Caco-2 (cell line): ENCODE results near the gene EBF4. TPM values are rescaled to one million over a fixed set of nuclear protein-coding genes. Genes with fewer than 3 reads are reported as not detected.

Experiments
- BruUV-seq: library from RNA; stranded (reverse); fragments of 400-500 nt; replicated peaks from 2 replicates; lab custom pipeline; 2021; lab: Mats Ljungman, UMichigan
- CTCF ChIA-PET: fragments of 300-600 bp; sonication (Branson Sonifier 250); formaldehyde crosslinking; loops from one replicate; lab custom pipeline; 2022; ENCODE audit warnings: antibody characterized with exemption; lab: Charles Lee
- POLR2A ChIA-PET: fragments of 300-600 bp; sonication (Branson Sonifier 250); formaldehyde crosslinking; loops from one replicate; lab custom pipeline; 2022; ENCODE audit warnings: antibody characterized with exemption; lab: Charles Lee
- DNase-seq, 2 experiments: peaks; one replicate each; pipeline versions ENCODE4 v3.0.0 to v3.0.0-alpha.2; 2020 to 2022
- H3K27me3 ChIP-seq: replicated peaks from 2 replicates; pipeline ENCODE4 v1.6.0; 2011; ENCODE audit warnings: low read length; ENCODE audit not compliant: control insufficient read depth, insufficient read depth
- H3K36me3 ChIP-seq: 2 replicates; pipeline ENCODE4 v1.5.1; 2011; ENCODE audit warnings: low read length; ENCODE audit not compliant: control insufficient read depth, insufficient read depth
- H3K4me1 ChIP-seq: fragments of 250-450 bp; sonication (Bioruptor Pico); 2 replicates; pipeline ENCODE4 v1.5.1; 2020; ENCODE audit warnings: mild to moderate bottlenecking
- H3K4me3 ChIP-seq: 2 replicates; pipeline ENCODE4 v1.5.1; 2011; ENCODE audit warnings: low read depth, mild to moderate bottlenecking, control low read depth, low read length
- H3K9me3 ChIP-seq: fragments of 250-450 bp; sonication (Bioruptor Pico); 2 replicates; pipeline ENCODE4 v1.5.1; 2020; ENCODE audit warnings: mild to moderate bottlenecking, moderate library complexity
- H3K27ac Mint-ChIP-seq: one replicate; pipeline ENCODE4 v1.8.0; 2022; ENCODE audit warnings: mixed read lengths; ENCODE audit not compliant: unreplicated experiment
- H3K27me3 Mint-ChIP-seq: one replicate; pipeline ENCODE4 v1.8.0; 2022; ENCODE audit warnings: mixed read lengths; ENCODE audit not compliant: insufficient read depth, unreplicated experiment
- H3K36me3 Mint-ChIP-seq: one replicate; pipeline ENCODE4 v1.8.0; 2022; ENCODE audit warnings: mild to moderate bottlenecking, mixed read lengths; ENCODE audit not compliant: insufficient read depth, unreplicated experiment
- H3K4me1 Mint-ChIP-seq: one replicate; pipeline ENCODE4 v1.8.0; 2022; ENCODE audit warnings: low read depth, mixed read lengths; ENCODE audit not compliant: unreplicated experiment
- H3K4me3 Mint-ChIP-seq: one replicate; pipeline ENCODE4 v1.8.0; 2022; ENCODE audit warnings: mild to moderate bottlenecking, moderate library complexity, mixed read lengths; ENCODE audit not compliant: unreplicated experiment
- H3K9me3 Mint-ChIP-seq: one replicate; pipeline ENCODE4 v1.8.0; 2022; ENCODE audit warnings: mixed read lengths; ENCODE audit not compliant: unreplicated experiment
- CTCF ChIP-seq, 2 experiments: fragments of 200-600 bp in 1 of 2; IDR thresholded peaks; 1 replicate in 1 of 2; 2 replicates in 1 of 2; pipeline versions ENCODE4 v1.5.1 to v1.8.0; 2011 to 2022; ENCODE audit warnings: antibody characterized with exemption in 1 of 2, control low read depth in 1 of 2, inconsistent platforms in 1 of 2, low read depth in 1 of 2, low read length in 1 of 2, mild to moderate bottlenecking in 1 of 2, moderate library complexity in 1 of 2; ENCODE audit not compliant: insufficient read depth in 1 of 2, severe bottlenecking in 1 of 2, unreplicated experiment in 1 of 2
- intact Hi-C: fragments of 100-400 bp; cut with micrococcal nuclease; formaldehyde crosslinking; loops from one replicate; pipeline ENCODE4 v1.10.0; 2022; ENCODE audit not compliant: unreplicated experiment
- total RNA-seq: library from RNA; stranded (reverse); gene quantifications from 2 replicates; pipeline ENCODE4 v1.2.3, GENCODE V29; 2022

The EBF4 gene
- total RNA-seq, 1 experiment from 2014 or later, result 7.5 TPM

DNA sequence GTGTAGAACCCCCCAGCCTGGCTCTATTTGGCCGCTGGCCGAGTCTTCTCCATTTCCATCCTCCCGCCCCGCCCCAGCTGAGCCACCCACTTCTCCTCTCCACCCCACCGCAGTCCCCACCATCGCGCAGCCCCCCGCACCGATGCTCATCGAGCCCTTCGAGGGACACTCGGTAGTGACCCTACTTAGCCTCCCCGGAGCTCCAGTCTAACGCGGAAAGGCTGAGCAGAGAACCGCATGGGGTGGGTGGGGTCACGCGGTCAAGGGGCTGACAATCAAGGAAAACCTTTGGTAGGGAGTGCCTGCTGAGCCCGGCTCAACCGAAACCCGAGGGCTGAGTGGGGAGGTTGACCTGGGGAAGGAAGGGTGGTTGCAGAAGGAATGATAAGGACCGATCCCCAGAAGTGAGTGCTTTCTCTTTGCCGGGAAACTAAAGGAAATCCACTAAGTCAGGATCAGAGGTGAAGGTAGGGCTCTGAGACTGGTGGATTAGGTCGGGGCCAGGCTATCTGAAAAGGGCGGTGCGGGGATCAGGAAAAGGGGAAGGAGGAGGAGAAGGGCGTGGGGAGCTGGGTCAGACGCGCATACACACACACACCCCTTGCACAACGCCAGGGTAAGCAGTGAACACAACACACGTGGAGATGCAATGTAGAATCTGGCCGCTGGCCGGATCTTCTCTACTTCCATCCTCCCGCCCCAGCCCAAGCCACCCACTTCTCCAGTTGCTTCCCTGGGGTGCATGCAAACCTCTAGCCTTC lies 58.1 kb downstream of the EBF4 start:
- no peaks in the 10 kb centered on the region; the same call in 1 of the 2 replicates for H3K27me3 ChIP-seq
- H3K4me1 ChIP-seq, result peaks cover 30% of the 10 kb centered on the region
- H3K9me3 ChIP-seq, result no peaks in the 10 kb centered on the region
- H3K36me3 ChIP-seq, result no peaks in the 10 kb centered on the region
- H3K4me1 Mint-ChIP-seq, result peaks cover 21% of the 10 kb centered on the region
- TF ChIP-seq CTCF (IDR thresholded peaks at IDR 0.05; ENCODE audit: insufficient read depth in 1 of 2, low read depth in 1 of 2, low read length in 1 of 2, severe bottlenecking in 1 of 2, unreplicated experiment in 1 of 2), result no peak
- H3K27ac Mint-ChIP-seq, result no peak overlapping the region
- ChIA-PET POLR2A (no interaction called here), CTCF (no interaction called here)
- BruUV-seq, result no TSS peak
- H3K4me3 Mint-ChIP-seq, result peak overlapping the region; percentile 29
- no peaks in the 10 kb centered on the region for H3K36me3 Mint-ChIP-seq
- intact Hi-C loops, result loop anchor here (2.0 kb wide), 1 partner anchor 38 kb away; no protein-coding TSS in a partner anchor
- no peaks in the 10 kb centered on the region for H3K27me3 Mint-ChIP-seq
- no peak overlapping the region for H3K4me3 ChIP-seq
- DNase-seq, result peak; percentile 36 to 53
- no peaks in the 10 kb centered on the region for H3K9me3 Mint-ChIP-seq

DNA sequence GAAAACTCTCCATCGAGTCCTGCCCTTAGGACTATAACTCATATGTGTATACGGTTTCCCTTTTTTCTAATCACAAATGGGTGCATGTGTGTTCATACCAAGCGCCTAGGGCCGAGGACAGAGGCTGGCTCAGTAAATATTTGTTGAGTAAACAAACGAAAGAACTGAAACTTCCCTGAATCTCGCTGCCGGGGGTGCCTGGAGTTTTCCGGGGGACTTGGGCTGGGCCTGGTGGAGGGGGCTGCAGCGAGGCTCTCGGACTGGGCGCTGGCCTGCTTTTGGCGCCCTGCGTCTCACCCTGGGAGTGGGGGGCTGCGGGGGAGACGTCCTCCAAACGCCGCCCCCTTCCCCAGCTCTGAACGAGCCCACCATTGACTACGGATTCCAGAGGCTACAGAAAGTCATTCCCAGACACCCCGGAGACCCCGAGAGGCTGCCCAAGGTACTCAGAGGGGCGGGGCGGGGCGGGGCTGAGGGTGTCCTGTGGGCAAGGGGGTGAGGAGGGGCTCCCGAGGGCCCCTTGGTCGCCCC lies 58.8 kb downstream of the EBF4 start:
- DNase-seq, result peak; percentile 25 to 42
- TF ChIP-seq CTCF (IDR thresholded peaks at IDR 0.05; ENCODE audit: insufficient read depth in 1 of 2, low read depth in 1 of 2, low read length in 1 of 2, severe bottlenecking in 1 of 2, unreplicated experiment in 1 of 2), result no peak
- Mint-ChIP-seq H3K36me3 (no peaks in the 10 kb centered on the region), H3K4me3 (peak overlapping the region; percentile 29), H3K4me1 (peaks cover 21% of the 10 kb centered on the region), H3K9me3 (no peaks in the 10 kb centered on the region), H3K27ac (no peak overlapping the region), H3K27me3 (peaks cover under 1% of the 10 kb centered on the region)
- Histone ChIP-seq H3K4me3 (peak overlapping the region; percentile 57), H3K27me3 (no peaks in the 10 kb centered on the region; the same call in 1 of the 2 replicates), H3K9me3 (no peaks in the 10 kb centered on the region), H3K36me3 (no peaks in the 10 kb centered on the region), H3K4me1 (peaks cover 30% of the 10 kb centered on the region)
- BruUV-seq, result no TSS peak
- POLR2A ChIA-PET, result no interaction called here
- intact Hi-C loops, result loop anchor here (2.0 kb wide), 1 partner anchor 39 kb away; no protein-coding TSS in a partner anchor
- CTCF ChIA-PET, result interaction anchor here (1.0 to 2.2 kb wide), 4 partner anchors 8 to 12 kb away, joined by 5 to 8 read pairs (median 6); no protein-coding TSS in a partner anchor

DNA sequence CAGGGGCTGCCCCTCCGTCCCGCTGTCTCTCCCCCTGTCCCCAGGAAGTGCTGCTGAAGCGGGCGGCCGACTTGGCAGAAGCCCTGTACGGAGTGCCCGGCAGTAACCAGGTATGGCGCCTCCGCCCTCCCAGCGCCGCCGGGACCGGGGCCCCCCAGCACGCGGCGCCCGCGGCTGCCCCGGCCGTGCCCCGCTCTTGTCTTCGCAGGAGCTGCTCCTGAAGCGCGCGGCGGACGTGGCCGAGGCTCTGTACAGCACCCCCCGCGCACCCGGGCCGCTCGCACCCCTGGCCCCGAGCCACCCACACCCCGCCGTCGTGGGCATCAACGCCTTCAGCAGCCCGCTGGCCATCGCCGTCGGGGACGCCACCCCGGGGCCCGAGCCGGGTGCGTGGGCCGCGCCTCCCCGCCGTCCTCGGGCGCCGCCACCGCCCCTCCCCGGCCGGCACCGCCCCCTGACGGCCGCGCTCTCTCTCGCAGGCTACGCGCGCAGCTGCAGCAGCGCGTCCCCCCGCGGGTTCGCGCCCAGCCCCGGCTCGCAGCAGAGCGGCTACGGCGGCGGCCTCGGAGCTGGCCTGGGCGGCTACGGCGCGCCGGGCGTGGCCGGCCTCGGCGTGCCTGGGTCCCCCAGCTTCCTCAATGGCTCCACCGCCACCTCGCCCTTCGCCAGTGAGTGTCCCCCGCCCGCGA lies 59.4 kb downstream of the EBF4 start:
- intact Hi-C loops, result loop anchor here (2.0 kb wide), 1 partner anchor 39 kb away; no protein-coding TSS in a partner anchor
- Histone ChIP-seq H3K27me3 (no peaks in the 10 kb centered on the region; the same call in 1 of the 2 replicates), H3K36me3 (no peaks in the 10 kb centered on the region), H3K4me3 (peak overlapping the region; percentile 57), H3K9me3 (no peaks in the 10 kb centered on the region), H3K4me1 (peaks cover 30% of the 10 kb centered on the region)
- Mint-ChIP-seq H3K9me3 (no peaks in the 10 kb centered on the region), H3K27ac (no peak overlapping the region), H3K27me3 (peaks cover 7% of the 10 kb centered on the region), H3K36me3 (no peaks in the 10 kb centered on the region), H3K4me3 (peak overlapping the region; percentile 73), H3K4me1 (peaks cover 21% of the 10 kb centered on the region)
- CTCF ChIA-PET, result interaction anchor here (1.0 to 2.2 kb wide), 5 partner anchors 8 to 249 kb away, joined by 3 to 8 read pairs (median 6); no protein-coding TSS in a partner anchor
- POLR2A ChIA-PET, result interaction anchor here (0.6 to 1.0 kb wide), 2 partner anchors 66 to 100 kb away, joined by 4 read pairs; partner anchors contain the start of gene NOP56
- no peak for TF ChIP-seq CTCF (IDR thresholded peaks at IDR 0.05; ENCODE audit: insufficient read depth in 1 of 2, low read depth in 1 of 2, low read length in 1 of 2, severe bottlenecking in 1 of 2, unreplicated experiment in 1 of 2)
- BruUV-seq, result no TSS peak
- DNase-seq, result peak; percentile 37 to 62
